ENCODE results near the gene MBD2. TPM values are rescaled to one million over a fixed set of nuclear protein-coding genes. Genes with fewer than 3 reads are reported as not detected.
"Not testable (repeated sequence)": the region's sequence is repeated elsewhere in the genome, so short reads cannot be mapped to it uniquely, and the experiment has no call there.

The MBD2 gene
- total RNA-seq, 1 donor from 2014 or later: 43.0 TPM

DNA sequence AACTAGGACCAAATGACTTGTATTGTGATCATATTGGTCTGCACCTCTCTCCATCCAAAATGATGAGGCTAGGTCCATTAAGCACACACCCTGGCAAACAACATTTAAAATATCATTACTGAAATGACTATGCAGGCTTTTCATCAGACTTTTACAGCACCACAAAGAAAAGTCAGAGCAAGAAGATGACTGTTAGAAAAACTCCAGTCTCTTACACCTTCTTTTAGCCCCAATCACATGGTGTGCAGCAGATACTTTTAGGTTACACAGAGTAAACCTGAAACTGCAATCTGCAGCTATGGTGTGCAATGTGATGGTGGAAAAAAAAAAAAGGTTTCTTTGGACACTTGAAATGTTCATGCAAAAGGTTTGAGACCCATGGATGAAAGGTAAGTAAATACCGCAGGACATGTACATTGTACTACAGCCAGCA, 39.5 kb upstream of the MBD2 start:
- no peak overlapping the region for H3K27ac ChIP-seq
- peaks cover 2% of the 10 kb centered on the region for H3K4me1 ChIP-seq
- intact Hi-C loops (cut with DNase I): no loop called here
- H3K4me3 ChIP-seq: no peak overlapping the region
- no peaks in the 10 kb centered on the region for H3K27me3 ChIP-seq
- no peaks in the 10 kb centered on the region for H3K36me3 ChIP-seq
- no peaks in the 10 kb centered on the region for H3K9me3 ChIP-seq
- TF ChIP-seq POLR2A (IDR thresholded peaks at IDR 0.05) (no peak), POLR2AphosphoS5 (IDR thresholded peaks at IDR 0.05; ENCODE audit: insufficient read depth in 1 of 2, low read depth in 1 of 2) (no peak)
- TF ChIP-seq, protein P1, sequence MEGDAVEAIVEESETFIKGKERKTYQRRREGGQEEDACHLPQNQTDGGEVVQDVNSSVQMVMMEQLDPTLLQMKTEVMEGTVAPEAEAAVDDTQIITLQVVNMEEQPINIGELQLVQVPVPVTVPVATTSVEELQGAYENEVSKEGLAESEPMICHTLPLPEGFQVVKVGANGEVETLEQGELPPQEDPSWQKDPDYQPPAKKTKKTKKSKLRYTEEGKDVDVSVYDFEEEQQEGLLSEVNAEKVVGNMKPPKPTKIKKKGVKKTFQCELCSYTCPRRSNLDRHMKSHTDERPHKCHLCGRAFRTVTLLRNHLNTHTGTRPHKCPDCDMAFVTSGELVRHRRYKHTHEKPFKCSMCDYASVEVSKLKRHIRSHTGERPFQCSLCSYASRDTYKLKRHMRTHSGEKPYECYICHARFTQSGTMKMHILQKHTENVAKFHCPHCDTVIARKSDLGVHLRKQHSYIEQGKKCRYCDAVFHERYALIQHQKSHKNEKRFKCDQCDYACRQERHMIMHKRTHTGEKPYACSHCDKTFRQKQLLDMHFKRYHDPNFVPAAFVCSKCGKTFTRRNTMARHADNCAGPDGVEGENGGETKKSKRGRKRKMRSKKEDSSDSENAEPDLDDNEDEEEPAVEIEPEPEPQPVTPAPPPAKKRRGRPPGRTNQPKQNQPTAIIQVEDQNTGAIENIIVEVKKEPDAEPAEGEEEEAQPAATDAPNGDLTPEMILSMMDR (IDR thresholded peaks at IDR 0.05): no peak
- no peak for DNase-seq (ENCODE audit: extremely low spot score in 2 of 2)

DNA sequence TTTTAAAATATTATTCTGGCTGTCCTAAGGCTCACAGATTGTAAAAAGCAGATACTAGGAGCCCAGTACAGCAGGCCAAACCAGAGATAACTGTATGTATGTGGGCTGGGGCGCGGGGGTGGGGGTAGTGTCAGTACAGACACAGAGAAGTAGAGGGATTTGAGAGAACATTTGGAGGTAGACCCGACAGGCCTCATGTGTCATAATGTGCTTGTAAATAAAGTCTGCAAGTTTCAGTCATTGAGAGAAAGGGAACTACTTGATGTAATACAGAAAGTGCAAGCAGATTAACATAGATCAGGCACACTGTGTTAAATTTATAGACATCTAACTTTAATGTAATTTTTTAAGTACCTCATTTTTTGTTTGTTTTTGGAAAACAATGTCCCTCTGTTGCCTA, 37.4 kb upstream of the MBD2 start:
- H3K4me3 ChIP-seq: no peak overlapping the region
- no peaks in the 10 kb centered on the region for H3K27me3 ChIP-seq
- no peaks in the 10 kb centered on the region for H3K36me3 ChIP-seq
- TF ChIP-seq POLR2A (IDR thresholded peaks at IDR 0.05): no peak
- TF ChIP-seq POLR2AphosphoS5 (IDR thresholded peaks at IDR 0.05; ENCODE audit: insufficient read depth in 1 of 2, low read depth in 1 of 2): no peak
- TF ChIP-seq, protein P1 (IDR thresholded peaks at IDR 0.05): no peak
- intact Hi-C loops (cut with DNase I): no loop called here
- no peak overlapping the region for H3K27ac ChIP-seq
- DNase-seq (ENCODE audit: extremely low spot score in 2 of 2): no peak
- H3K9me3 ChIP-seq: no peaks in the 10 kb centered on the region
- H3K4me1 ChIP-seq: no peaks in the 10 kb centered on the region

DNA sequence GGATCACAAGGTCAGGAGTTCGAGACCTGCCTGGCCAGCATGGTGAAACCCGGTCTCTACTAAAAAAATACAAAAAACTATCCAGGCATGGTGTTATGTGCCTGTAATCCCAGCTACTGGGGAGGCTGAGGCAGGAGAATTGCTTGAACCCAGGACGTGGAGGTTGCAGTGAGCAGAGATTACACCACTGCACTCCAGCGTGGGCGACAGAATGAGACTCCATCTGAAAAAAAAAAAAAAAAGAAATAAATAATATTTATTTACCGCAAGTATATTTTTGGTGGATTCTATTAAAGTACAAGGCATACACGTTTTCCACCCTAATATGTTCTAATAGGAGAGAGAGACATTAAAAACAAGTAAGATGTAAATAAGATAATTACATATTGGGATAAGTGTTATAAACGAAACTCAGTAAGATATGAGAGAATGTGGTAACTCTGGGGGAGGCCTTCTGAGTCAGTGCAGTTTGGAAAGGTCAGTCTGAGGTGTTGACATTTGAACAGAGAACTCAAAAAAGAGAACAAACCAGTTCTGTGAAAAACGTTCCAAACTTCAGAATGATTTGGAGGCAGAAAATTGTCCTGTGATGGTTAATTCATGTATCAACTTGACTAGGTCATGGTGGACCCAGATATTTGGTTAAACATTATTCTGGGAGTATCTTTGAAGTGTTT, 36.1 kb upstream of the MBD2 start:
- Histone ChIP-seq H3K4me3 (no peak overlapping the region), H3K4me1 (no peaks in the 10 kb centered on the region), H3K27ac (no peak overlapping the region), H3K27me3 (no peaks in the 10 kb centered on the region), H3K36me3 (no peaks in the 10 kb centered on the region), H3K9me3 (no peaks in the 10 kb centered on the region)
- intact Hi-C loops (cut with DNase I): no loop called here
- no peak for DNase-seq (ENCODE audit: extremely low spot score in 2 of 2)
- TF ChIP-seq, protein P1 (IDR thresholded peaks at IDR 0.05): no peak
- no peak for TF ChIP-seq POLR2A (IDR thresholded peaks at IDR 0.05)
- TF ChIP-seq POLR2AphosphoS5 (IDR thresholded peaks at IDR 0.05; ENCODE audit: insufficient read depth in 1 of 2, low read depth in 1 of 2): peak in 1 of 2 donors; percentile 12

DNA sequence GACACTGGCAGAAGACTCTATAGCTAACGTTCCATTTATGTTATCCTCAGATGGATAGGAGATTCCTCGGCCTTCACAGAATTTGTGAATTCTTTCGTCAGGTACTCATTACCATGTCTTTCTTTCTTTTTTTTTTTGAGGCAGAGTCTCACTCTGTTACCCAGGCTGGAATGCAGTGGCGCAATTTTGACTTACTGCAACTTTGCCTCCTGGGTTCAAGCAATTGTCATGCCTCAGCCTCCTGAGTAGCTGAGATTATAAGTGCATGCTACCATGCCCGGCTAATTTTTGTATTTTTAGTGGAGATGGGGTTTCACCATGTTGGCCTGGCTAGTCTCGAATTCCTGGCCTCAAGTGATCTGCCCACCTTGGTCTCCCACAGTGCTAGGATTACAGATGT, 33.3 kb upstream of the MBD2 start:
- H3K36me3 ChIP-seq; H3K27ac ChIP-seq; DNase-seq (ENCODE audit: extremely low spot score in 2 of 2); H3K9me3 ChIP-seq; H3K4me3 ChIP-seq; H3K4me1 ChIP-seq; intact Hi-C loops (cut with DNase I); H3K27me3 ChIP-seq: not testable (repeated sequence)

DNA sequence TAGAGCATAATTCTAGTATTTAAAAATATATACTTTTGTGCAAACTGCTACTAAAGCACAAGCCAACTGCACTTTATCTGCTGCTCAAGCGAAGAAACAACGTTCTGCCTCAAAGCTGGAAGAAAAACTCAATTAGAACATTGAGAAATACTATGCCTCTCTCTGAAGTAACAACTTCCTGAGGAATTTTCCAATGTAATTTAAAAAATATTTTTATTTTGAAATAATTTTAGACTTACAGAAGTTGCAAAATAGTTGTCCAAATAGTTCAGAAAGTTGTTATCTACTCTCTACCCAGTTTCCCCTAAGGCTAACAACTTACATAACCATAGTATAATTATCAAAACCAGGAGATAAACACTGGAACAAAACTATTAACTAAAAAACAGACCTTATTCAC, 32.5 kb upstream of the MBD2 start:
- TF ChIP-seq, protein P1 (IDR thresholded peaks at IDR 0.05): no peak
- no peak for TF ChIP-seq POLR2A (IDR thresholded peaks at IDR 0.05)
- no peak for TF ChIP-seq POLR2AphosphoS5 (IDR thresholded peaks at IDR 0.05; ENCODE audit: insufficient read depth in 1 of 2, low read depth in 1 of 2)
- no peak overlapping the region for H3K4me3 ChIP-seq
- H3K27ac ChIP-seq: no peak overlapping the region
- intact Hi-C loops (cut with DNase I): no loop called here
- H3K4me1 ChIP-seq: no peaks in the 10 kb centered on the region
- H3K36me3 ChIP-seq: no peaks in the 10 kb centered on the region
- no peaks in the 10 kb centered on the region for H3K27me3 ChIP-seq
- no peak for DNase-seq (ENCODE audit: extremely low spot score in 2 of 2)
- no peaks in the 10 kb centered on the region for H3K9me3 ChIP-seq

Data from vagina (tissue), 2 donors.